ENCODE data around the gene INTS11. TPM values are rescaled to one million over a fixed set of nuclear protein-coding genes. Genes with fewer than 3 reads are reported as not detected.
"Not testable (repeated sequence)": the region's sequence is repeated elsewhere in the genome, so short reads cannot be mapped to it uniquely, and the experiment has no call there.

The INTS11 gene
- total RNA-seq, 1 donor from 2014 or later = 52.8 TPM

DNA sequence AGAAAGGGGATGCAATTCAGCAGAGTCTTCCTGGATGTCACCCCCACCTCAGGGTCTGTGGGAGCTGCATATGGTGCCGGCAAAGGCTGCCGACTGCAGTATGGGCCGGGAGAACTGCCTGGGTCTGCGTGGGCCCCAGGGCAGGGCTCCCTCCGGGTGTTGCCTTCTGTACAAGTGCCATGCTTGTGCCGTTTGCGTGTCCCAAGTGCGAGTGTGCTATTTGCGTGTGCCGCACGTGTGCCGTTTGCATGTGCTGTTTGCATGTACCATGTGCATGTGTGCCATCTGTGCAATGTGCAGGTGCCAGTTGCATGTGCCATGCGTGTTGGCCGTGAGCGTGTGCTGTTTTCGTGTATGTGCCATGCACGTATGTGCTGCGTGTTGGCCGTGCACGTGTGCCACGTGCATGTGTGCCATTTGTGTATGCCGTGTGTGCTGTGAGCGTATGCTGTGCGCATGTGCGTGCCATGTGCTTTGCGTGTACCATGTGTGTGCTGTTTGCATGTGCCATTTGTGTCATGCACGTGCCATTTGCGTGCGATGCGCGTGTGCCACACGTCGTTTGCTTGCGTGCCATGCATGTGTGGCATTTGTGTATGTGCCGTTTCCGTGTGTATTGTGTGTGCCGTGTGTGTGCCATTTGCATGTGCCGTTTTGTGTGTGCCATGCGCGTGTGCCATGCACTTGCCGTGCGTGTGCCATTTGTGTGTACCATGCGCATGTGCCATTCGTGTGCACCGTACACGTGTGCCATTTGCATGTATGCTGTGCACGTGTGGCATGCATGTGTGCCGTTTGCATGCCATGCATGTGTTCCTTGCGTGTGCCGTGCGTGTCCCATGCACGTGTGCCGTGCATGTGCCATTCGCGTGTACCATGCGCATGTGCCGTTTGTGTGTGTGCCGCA, 5.1 kb upstream of the INTS11 start:
- no peak for DNase-seq

GRCh38 chr1:1328254-1328653, 3.8 kb upstream of the INTS11 start:
- DNase-seq = no peak

GRCh38 chr1:1327291-1327690, 2.8 kb upstream of the INTS11 start:
- no peak for DNase-seq

GRCh38 chr1:1326075-1326605, 1.7 kb upstream of the INTS11 start:
- no peak for DNase-seq

DNA sequence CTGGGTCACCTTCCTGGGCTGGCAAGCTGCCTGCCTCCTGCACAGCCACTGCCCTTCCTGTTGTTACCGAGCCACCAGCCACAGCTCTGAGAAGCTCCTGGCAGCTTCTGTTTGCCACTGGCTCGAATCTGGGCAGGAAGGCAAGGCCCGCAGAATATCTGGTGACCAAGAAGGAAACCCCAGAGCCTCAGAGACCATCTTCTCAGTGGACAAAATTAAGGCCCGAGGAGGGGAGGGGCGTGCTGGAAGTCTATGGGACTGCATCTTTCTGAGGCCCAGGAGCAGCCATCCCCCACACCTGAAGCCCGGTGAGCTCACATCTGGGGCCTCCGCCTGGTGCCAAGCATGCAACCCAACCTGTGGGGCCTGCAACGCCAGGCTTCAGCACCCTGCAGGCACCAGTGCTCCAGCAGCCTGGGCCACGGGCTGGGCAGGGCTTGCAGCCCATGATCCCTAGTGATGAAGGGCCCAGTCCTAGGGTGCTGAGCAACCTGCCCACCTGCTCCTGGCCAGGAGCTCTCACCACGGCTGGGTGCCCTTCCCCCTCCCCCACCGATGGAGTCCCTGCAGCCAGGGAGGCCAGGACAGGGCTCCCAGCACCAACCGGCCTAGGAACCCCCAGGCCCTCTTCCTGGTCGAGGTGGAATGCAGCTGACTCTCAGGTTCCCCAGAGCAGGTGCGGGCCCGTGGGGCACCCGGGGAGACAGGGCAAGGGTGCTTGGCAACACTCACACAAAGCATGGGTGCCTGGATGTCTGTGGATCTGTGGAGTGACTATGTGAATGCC, 1.0 kb upstream of the INTS11 start:
- peak; percentile 44 for DNase-seq

DNA sequence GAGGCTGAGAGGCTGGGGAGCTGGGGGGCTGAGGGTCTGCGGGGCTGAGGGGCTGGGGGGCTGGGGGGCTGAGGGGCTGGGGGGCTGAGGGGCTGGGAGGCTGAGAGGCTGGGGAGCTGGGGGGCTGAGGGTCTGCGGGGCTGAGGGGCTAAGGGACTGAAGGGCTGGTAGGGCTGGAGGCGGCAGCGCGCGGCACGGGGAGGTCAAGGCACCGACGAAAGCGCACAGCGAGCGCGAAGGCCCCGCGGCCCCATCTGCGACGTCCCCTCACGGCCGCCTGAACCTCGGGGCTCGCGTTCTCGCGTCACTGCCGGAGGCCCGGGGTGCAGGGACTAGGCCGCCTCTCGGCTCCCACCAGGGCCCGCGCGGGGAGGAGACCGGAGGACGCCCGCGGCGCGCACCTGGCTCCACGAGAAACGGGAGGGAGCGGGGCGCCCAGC, 356 bp downstream of the INTS11 start:
- no peak for DNase-seq

GRCh38 chr1:1322952-1323351, 1.5 kb downstream of the INTS11 start:
- no peak for DNase-seq

GRCh38 chr1:1322418-1322817, 2.0 kb downstream of the INTS11 start:
- no peak for DNase-seq

DNA sequence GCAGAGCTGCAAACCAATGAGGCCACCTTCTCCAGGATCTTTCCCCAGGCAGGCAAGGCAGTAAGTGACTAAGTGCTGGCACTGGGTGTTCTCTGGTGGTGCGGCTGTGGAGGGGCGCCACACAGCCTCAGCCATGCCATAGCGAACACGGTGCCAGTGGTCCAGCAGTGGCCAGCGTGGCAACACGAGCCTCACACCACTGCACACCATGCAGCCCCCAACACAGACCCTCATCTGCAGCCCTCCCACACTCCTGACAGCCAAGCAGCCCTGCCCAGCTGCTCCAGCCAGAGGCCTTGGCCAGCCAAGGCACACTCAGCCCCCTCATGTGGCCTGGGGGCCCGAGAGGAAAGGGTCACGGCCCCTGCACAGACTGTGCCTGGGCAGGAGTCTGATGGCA, 3.0 kb downstream of the INTS11 start:
- DNase-seq = no peak

DNA sequence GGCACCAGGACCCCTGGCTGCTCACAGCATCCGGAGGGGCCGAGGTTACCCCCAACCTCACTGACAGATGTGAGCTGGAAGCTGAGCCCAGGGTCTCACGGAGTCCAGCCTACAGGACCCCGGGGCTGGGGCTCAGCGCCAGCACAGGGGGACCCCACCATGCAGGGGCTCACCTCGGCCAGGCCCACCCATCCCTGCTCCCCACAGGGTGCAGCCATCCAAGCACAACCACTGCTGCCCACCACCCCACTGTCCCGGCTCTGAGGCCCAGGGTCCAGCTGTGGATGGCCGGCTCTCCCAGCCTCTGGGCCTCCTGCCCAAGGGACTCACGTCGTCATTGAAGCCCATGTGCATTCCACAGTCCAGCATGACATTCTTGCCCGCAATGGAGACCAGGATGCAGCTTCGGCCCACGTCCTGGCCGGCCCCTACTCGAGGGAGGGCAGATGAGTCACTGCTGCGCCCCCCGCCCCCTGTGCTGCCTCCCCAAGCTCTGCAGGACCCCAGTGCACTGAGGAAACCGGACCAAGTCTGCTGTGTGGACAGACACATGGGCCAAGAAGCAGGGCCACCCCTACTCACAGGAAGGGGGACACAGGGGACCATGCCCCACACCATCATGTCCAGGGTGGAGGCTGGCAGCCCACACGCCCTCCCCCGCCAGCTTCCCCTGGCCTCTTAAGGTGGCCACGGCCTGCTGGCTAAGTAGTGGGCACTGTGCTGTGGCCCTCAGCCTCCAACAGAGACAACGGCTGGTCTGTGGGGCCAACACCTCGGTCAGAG, 3.6 kb downstream of the INTS11 start:
- peak; percentile 23 for DNase-seq

DNA sequence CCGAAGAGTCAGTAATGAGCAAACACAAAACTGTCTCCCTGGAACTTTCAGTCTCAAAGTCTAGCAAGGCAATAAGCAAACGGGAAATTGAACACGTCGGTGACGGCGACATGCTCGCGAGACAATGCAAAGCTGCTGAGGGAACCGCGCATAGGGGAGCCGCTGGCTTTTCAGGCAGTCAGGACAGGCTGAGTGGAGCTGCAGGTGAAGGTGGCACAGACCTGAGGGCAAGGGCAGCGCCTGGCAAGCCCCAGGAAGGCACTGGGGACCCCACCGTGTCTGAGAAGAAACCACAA, 4.9 kb downstream of the INTS11 start:
- DNase-seq = no peak

DNA sequence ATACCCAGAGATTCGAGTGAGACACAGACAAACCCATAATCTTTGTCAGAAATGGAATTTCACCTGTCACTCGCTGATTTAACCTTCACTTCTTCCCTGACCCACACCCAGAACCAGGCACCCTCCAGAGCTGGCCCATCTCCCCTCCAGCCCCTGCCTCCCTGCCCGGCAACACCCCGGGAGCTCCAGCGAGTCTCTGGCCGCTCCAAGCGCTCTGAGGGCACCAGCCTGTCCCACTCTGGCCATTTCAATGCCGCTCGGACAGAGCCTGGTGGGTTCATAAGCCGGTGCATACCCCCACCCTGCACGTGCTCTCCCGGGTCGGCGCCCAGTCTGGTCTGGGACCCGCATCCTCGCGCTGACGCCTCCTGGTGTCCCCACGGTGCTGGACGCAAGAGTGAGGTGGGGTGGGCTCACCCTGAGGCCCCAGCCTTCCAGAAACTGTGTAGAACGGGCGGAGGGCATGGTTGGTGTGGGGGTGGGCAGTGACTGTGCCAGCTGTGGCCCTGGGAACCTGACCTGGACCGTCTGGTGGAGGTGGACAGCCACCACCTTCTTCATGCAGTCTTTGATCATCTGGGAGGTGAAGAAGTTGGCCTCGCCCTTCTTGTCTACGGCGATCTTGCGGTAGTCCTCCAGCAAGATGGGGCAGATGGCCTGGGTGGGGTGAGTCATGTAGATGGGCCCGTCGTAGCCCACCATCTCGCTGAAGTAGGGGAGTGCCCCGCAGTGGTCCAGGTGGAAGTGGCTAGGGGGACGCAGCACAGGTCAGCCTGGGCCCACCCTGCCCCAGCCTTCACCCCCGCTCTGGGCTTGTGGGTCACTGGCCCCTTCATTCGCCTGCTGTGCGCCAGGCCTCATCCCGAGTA, 5.4 kb downstream of the INTS11 start:
- no peak for DNase-seq

- peak; percentile 71 for DNase-seq
These were observed 6.3 kb downstream of the INTS11 start for GRCh38 chr1:1318131-1318652.

GRCh38 chr1:1317420-1317819, 7.0 kb downstream of the INTS11 start:
- DNase-seq = no peak

DNA sequence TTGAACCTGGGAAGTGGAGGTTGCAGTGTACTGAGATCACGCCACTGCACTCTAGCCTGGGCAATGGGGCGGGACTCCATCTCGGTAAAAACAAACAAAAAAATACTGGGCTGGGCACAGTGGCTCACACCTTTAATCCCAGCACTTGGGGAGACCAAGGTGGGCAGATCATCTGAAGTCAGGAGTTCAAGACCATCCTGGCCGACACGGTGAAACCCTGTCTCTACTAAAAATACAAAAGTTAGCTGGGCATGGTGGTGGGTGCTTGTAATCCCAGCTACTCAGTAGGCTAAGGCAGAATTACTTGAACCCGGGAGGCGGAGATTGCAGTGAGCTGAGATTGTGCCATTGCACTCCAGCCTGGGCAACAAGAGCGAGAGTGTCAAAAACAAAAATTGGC, 8.3 kb downstream of the INTS11 start:
- DNase-seq = not testable (repeated sequence)

- no peak for DNase-seq
These were observed 9.0 kb downstream of the INTS11 start for GRCh38 chr1:1315435-1315954.

DNA sequence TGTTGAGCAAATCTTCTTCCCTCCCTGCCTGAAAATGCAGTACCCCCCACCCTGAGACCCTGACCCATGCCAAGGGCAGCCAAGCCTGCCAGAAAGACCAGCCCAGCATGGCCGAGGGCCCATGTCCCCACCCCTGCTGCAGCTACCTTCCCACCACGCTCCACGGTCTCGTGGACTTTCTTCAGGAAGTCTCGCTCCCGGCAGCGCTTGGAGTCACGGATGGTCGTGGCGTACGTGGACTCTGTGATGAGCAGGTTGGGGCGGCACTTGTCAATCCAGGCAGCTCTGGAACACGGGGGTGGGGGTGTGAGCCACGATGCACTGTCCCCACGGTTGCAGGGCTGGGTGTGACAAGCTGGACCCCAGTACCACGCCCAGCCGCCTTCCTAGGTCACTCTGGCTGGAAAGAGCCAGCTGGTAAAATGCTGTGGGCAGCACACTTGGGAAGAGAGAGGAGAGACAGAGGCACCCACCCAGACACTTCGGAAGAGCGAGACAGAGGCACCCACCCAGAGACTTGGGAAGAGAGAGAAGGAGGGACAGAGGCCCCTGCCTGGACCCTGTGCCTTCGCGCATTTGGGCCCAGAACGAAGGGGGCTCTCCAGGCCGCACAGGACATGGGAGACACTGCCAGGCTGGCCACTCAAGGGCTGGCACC, 9.7 kb downstream of the INTS11 start:
- no peak for DNase-seq

GRCh38 chr1:1314237-1314586, 10.2 kb downstream of the INTS11 start:
- DNase-seq = no peak

DNA sequence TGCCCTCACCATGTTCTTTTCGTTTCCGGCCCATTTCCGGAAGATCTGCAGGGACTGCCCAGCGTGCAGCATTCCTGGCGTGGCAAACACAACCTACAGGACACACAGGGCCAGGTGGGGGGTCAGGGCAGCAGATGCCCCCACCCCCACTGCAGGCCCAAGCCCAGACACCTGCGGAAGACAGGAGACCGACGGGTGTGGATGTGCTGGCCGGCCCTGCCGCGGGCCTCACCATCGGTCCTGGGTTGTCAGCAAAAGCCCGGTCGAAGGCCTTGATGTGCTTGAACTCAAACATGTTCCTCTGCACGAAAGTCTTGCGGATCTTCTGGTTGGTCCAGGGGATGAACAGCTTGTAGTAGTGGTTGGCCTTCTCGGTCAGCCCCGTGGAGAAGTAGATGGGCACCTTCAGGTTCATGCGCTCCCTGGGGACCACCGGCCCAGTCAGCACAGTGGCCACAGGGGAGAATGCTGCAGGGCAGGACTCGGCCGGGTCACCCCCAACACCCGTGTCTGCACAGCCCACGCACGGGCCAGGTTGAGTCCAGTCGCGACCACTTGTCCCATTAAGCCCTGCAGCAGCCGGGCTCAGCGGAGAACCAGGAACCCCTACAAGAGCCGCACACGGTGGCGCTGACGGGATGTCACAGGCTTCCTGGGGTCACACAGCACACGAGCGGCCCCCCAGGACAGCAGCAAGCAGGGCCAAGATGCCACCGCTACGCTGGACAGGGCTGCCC, 10.8 kb downstream of the INTS11 start:
- DNase-seq = no peak
